Thoracic aorta (tissue), 2 donors: ENCODE results near the gene AK5. TPM values are rescaled to one million over a fixed set of nuclear protein-coding genes. Genes with fewer than 3 reads are reported as not detected.

Experiments used
- ATAC-seq: fragments of 150-250 bp; one replicate; pipeline ENCODE4 v1.8.0; 2017; ENCODE audit warnings: low read depth; ENCODE audit not compliant: insufficient number of reproducible peaks, low FRiP score
- DNase-seq: peaks from one replicate; pipeline ENCODE4 v3.0.0-alpha.2; 2020; ENCODE audit warnings: low spot score
- H3K27ac ChIP-seq, 2 donors: fragments of 200-600 bp; sonication (generic); 1 replicate in 1 of 2; 2 replicates in 1 of 2; pipeline ENCODE4 v1.5.1; 2016; ENCODE audit warnings: mild to moderate bottlenecking in 2 of 2, moderate library complexity in 2 of 2
- H3K27me3 ChIP-seq: fragments of 200-600 bp; sonication (generic); replicated peaks from 2 replicates; pipeline ENCODE4 v1.6.0; 2016; ENCODE audit warnings: mild to moderate bottlenecking; ENCODE audit not compliant: insufficient read depth
- H3K36me3 ChIP-seq: fragments of 200-600 bp; sonication (generic); one replicate; pipeline ENCODE4 v1.5.1; 2016
- H3K4me1 ChIP-seq, 2 donors: fragments of 200-600 bp; sonication (generic); 1 replicate in 1 of 2; 2 replicates in 1 of 2; pipeline versions ENCODE4 v1.5.1 to v1.6.0; 2016; ENCODE audit warnings: low read depth in 2 of 2, mild to moderate bottlenecking in 1 of 2; ENCODE audit not compliant: control insufficient read depth in 1 of 2
- H3K4me3 ChIP-seq: fragments of 200-600 bp; sonication (generic); 2 replicates; pipeline ENCODE4 v1.5.1; 2016; ENCODE audit warnings: mild to moderate bottlenecking
- H3K9me3 ChIP-seq: fragments of 200-600 bp; sonication (generic); 2 replicates; pipeline ENCODE4 v1.5.1; 2016
- total RNA-seq, 2 donors: library from RNA; depleted of rRNA; stranded (reverse); fragments of >200 nt; gene quantifications; one replicate each; pipeline versions ENCODE4 v1.1.0 to v1.2.3, GENCODE V29; 2016
- TF ChIP-seq, protein P1 (sequence below): fragments of 200-600 bp; sonication (generic); IDR thresholded peaks from one replicate; pipeline ENCODE4 v1.5.1; 2019; ENCODE audit warnings: antibody characterized with exemption

AK5 gene
- total RNA-seq, 2 donors from 2014 or later = 0.56 to 1.4 TPM

DNA sequence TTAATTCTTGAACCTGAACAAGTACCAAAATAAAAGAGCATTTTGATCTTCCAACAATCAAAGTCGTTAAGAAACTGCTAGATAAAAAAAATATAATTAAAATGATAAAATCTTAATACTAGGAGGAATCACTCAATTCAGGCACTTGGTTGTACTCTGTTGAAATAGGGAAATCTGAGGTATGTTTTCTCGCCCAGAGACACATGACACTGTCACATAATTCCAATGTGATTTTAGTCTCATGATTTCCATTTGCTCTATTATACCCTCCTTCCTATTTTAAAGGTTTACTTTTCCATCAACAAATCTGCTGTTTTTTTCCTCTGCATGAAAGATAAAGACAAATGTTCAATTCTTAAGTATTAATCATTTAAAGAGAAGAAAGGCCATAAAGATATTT is 303.1 kb downstream of the AK5 start:
- TF ChIP-seq, protein P1, sequence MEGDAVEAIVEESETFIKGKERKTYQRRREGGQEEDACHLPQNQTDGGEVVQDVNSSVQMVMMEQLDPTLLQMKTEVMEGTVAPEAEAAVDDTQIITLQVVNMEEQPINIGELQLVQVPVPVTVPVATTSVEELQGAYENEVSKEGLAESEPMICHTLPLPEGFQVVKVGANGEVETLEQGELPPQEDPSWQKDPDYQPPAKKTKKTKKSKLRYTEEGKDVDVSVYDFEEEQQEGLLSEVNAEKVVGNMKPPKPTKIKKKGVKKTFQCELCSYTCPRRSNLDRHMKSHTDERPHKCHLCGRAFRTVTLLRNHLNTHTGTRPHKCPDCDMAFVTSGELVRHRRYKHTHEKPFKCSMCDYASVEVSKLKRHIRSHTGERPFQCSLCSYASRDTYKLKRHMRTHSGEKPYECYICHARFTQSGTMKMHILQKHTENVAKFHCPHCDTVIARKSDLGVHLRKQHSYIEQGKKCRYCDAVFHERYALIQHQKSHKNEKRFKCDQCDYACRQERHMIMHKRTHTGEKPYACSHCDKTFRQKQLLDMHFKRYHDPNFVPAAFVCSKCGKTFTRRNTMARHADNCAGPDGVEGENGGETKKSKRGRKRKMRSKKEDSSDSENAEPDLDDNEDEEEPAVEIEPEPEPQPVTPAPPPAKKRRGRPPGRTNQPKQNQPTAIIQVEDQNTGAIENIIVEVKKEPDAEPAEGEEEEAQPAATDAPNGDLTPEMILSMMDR = no peak
- ATAC-seq = no peak
- no peak overlapping the region for H3K4me3 ChIP-seq

DNA sequence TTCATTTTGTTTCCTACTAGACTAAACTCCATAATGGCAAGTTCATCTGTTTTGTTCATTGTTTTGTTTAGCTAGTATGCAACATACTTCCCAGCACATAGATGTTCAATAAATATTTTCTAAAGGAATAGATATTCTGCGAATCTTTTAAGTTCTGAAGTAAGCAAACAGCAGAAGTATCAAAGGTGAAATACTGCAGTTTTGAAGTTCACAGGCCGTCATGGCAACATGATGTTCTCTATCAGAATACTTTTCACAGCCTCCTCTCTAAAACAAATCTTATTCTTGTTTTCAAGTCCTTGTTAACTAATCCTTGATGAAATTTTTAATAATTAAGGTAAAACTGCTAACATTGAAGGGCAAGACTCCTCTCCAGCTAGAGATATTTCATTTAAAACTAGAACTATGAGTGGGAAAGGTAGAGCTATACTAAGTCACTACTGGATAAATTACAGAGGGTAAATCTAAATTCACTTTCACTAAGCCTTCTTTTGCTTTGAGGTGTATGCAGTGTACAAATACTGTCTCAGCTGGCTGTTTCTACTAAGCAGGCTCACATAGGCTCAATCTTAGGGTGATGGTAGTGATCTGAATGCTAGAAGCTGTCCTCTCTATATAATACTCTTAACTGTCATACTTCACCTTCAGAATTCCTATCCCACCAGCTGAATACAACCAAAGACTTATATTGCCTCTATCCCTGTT is 303.9 kb downstream of the AK5 start:
- H3K27ac ChIP-seq = no peak overlapping the region
- no peaks in the 10 kb centered on the region for H3K4me1 ChIP-seq
- DNase-seq (no peak), ATAC-seq (no peak)
- TF ChIP-seq, protein P1 = no peak
- H3K27me3 ChIP-seq = no peaks in the 10 kb centered on the region
- no peak overlapping the region for H3K4me3 ChIP-seq
- no peaks in the 10 kb centered on the region for H3K9me3 ChIP-seq
- H3K36me3 ChIP-seq = peaks cover 1% of the 10 kb centered on the region

More for the DNA sequence above, 303.1 kb downstream of the AK5 start:
- H3K4me1 ChIP-seq = no peaks in the 10 kb centered on the region
- H3K9me3 ChIP-seq = no peaks in the 10 kb centered on the region
- no peak overlapping the region for H3K27ac ChIP-seq
- DNase-seq = no peak
- H3K36me3 ChIP-seq = peaks cover 9% of the 10 kb centered on the region
- H3K27me3 ChIP-seq = no peaks in the 10 kb centered on the region

DNA sequence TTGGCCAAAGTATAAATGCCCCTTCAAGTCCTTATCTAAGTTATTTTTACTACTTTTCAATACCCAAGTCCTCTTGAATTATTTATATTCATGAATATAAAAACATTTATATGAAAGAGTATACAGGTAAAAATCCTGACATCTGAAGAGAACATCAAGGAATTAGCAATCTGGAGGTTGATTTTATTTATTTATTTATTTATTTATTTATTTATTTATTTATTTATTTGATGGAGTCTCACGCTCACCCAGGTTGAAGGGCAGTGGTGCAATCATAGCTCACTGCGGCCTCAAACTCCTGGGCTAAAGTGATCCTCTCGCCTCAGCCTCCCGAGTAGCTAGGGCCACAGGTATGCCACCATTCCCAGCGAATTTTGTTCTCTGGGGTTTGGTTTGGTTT is 307.4 kb downstream of the AK5 start:
- no peaks in the 10 kb centered on the region for H3K27me3 ChIP-seq
- no peaks in the 10 kb centered on the region for H3K4me1 ChIP-seq
- no peaks in the 10 kb centered on the region for H3K9me3 ChIP-seq
- H3K36me3 ChIP-seq = no peaks in the 10 kb centered on the region
- no peak for DNase-seq
- no peak overlapping the region for H3K27ac ChIP-seq
- no peak overlapping the region for H3K4me3 ChIP-seq
- TF ChIP-seq, protein P1 = no peak
- ATAC-seq = no peak

DNA sequence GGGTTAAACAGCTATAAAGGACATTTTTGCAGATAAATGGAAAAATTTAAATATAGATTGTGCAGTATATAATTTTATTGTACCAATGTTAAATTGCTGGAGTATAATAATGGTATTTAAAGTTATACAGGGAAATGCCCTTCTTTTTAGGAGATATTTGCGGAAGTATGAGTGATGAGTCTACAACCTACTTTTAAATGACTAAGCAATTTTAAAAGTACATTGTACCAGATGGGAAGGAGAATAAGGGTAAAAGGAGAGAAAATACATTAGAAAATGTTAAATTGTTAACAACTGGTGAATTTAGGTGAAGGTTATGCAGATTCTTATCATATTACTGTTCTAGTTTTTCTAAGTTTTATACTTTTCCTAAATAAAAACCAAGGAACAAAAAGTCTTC is 308.8 kb downstream of the AK5 start:
- no peak for ATAC-seq

DNA sequence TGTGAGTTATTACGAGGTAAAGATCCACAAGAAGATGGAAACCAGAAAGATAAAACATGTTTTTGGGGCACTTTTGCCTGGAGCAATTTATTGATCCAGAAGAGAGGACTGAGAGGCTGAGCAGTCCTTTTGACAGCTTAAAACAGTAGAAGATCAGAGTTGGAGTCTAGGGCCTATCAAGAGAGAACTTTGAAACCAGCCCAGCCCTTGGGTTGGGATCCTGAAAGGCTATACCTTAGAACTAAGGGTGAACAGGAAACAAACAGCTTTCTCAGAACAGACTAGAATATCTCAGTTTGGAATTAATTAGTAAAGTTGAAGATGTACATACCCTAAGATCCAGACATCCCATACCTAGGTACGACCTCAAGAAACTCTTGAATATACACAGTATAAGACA is 311.1 kb downstream of the AK5 start:
- ATAC-seq (no peak), DNase-seq (no peak)
- Histone ChIP-seq H3K4me3 (no peak overlapping the region), H3K36me3 (no peaks in the 10 kb centered on the region), H3K9me3 (no peaks in the 10 kb centered on the region), H3K27ac (no peak overlapping the region), H3K4me1 (no peaks in the 10 kb centered on the region), H3K27me3 (no peaks in the 10 kb centered on the region)
- TF ChIP-seq, protein P1 = no peak

More for the DNA sequence above, 308.8 kb downstream of the AK5 start:
- no peak overlapping the region for H3K4me3 ChIP-seq
- H3K36me3 ChIP-seq = no peaks in the 10 kb centered on the region
- DNase-seq = no peak
- H3K4me1 ChIP-seq = no peaks in the 10 kb centered on the region
- no peaks in the 10 kb centered on the region for H3K27me3 ChIP-seq
- H3K27ac ChIP-seq = no peak overlapping the region
- H3K9me3 ChIP-seq = no peaks in the 10 kb centered on the region
- TF ChIP-seq, protein P1 = no peak
